IPS-11a (cell line): ENCODE results near the gene TMEM131.
"Not testable (repeated sequence)": the region's sequence is repeated elsewhere in the genome, so short reads cannot be mapped to it uniquely, and the experiment has no call there.

Experiments used
- H3K4me3 ChIP-seq: one replicate; pipeline ENCODE4 v1.5.1; 2013; ENCODE audit warnings: low read depth, low read length, control low read depth

Gene TMEM131

GRCh38 chr2:97826266-97826847 is 169.4 kb downstream of the TMEM131 start:
- not testable (repeated sequence) for H3K4me3 ChIP-seq

- not testable (repeated sequence) for H3K4me3 ChIP-seq
These were observed 171.7 kb downstream of the TMEM131 start for GRCh38 chr2:97824011-97824410.

GRCh38 chr2:97821862-97822261 is 173.9 kb downstream of the TMEM131 start:
- not testable (repeated sequence) for H3K4me3 ChIP-seq

- no peak overlapping the region for H3K4me3 ChIP-seq
These were observed 176.0 kb downstream of the TMEM131 start for GRCh38 chr2:97819754-97820153.

GRCh38 chr2:97816411-97816810 is 179.3 kb downstream of the TMEM131 start:
- no peak overlapping the region for H3K4me3 ChIP-seq

- H3K4me3 ChIP-seq = no peak overlapping the region
These were observed 182.8 kb downstream of the TMEM131 start for GRCh38 chr2:97812931-97813330.

GRCh38 chr2:97808816-97809215 is 186.9 kb downstream of the TMEM131 start:
- no peak overlapping the region for H3K4me3 ChIP-seq

- H3K4me3 ChIP-seq = no peak overlapping the region
These were observed 188.8 kb downstream of the TMEM131 start for GRCh38 chr2:97806738-97807618.

GRCh38 chr2:97805776-97806175 is 190.0 kb downstream of the TMEM131 start:
- H3K4me3 ChIP-seq = no peak overlapping the region

- no peak overlapping the region for H3K4me3 ChIP-seq
These were observed 194.7 kb downstream of the TMEM131 start for GRCh38 chr2:97801028-97801427.

- H3K4me3 ChIP-seq = no peak overlapping the region
These were observed 197.3 kb downstream of the TMEM131 start for GRCh38 chr2:97798416-97798815.

- H3K4me3 ChIP-seq = no peak overlapping the region
These were observed 198.4 kb downstream of the TMEM131 start for GRCh38 chr2:97797355-97797754.

- H3K4me3 ChIP-seq = no peak overlapping the region
These were observed 199.2 kb downstream of the TMEM131 start for GRCh38 chr2:97796465-97797126.

- H3K4me3 ChIP-seq = no peak overlapping the region
These were observed 203.3 kb downstream of the TMEM131 start for GRCh38 chr2:97792416-97792815.

GRCh38 chr2:97788986-97789644 is 206.6 kb downstream of the TMEM131 start:
- H3K4me3 ChIP-seq = no peak overlapping the region

- no peak overlapping the region for H3K4me3 ChIP-seq
These were observed 209.9 kb downstream of the TMEM131 start for GRCh38 chr2:97785818-97786217.

- H3K4me3 ChIP-seq = no peak overlapping the region
These were observed 210.8 kb downstream of the TMEM131 start for GRCh38 chr2:97784953-97785352.

GRCh38 chr2:97781981-97782380 is 213.8 kb downstream of the TMEM131 start:
- H3K4me3 ChIP-seq = no peak overlapping the region

GRCh38 chr2:97779141-97779540 is 216.6 kb downstream of the TMEM131 start:
- no peak overlapping the region for H3K4me3 ChIP-seq

- H3K4me3 ChIP-seq = no peak overlapping the region
These were observed 220.7 kb downstream of the TMEM131 start for GRCh38 chr2:97775074-97775473.

- no peak overlapping the region for H3K4me3 ChIP-seq
These were observed 221.3 kb downstream of the TMEM131 start for GRCh38 chr2:97774425-97774824.
